ENCODE results near the gene CCR7.
"Not testable (repeated sequence)": the region's sequence is repeated elsewhere in the genome, so short reads cannot be mapped to it uniquely, and the experiment has no call there.

Gene CCR7

DNA sequence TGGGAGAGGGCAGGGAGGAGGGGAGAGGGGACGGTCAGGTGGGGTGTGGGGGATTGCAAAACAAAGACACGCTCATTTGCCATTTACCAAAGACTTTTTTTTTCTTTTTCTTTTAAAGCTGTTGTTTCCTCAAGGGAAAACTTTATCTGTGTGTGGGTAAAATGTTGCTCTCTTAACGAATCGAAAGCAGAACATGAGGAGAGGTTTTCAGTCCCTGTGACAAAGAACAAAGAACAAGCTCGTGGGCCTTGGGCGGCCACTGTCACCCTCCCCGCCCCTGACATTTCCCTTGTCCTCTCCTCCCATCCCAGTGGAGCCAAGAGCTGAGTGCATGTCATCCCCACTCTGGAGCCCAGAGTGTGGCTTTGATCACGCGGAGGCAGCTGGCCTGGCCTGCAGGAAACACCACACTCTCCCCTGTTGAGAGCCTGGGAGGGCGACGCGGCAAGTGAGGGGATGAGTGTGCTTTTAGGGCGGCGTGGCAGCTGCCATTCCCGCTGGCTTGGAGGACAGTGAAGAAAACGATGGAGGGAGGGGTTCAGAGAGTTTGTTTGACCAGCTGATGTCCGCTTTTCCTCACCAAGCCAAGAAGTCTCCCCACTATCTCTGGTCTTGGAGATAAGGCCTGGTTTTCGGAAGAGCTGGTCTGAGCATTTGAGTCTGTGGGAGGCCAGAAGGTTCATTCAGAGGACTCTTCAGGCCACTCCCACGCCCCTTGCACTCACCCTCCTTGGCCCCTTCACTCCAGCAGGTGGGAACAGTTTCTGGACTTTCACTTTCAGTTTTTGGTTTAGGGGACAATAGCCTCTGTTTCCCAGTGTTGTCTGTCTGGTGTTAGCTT lies 11.4 kb downstream of the CCR7 start:
- H3K4me3 ChIP-seq (ENCODE audit: low read length) = no peak overlapping the region
- no peak for DNase-seq (ENCODE audit: low read depth, low spot score)

DNA sequence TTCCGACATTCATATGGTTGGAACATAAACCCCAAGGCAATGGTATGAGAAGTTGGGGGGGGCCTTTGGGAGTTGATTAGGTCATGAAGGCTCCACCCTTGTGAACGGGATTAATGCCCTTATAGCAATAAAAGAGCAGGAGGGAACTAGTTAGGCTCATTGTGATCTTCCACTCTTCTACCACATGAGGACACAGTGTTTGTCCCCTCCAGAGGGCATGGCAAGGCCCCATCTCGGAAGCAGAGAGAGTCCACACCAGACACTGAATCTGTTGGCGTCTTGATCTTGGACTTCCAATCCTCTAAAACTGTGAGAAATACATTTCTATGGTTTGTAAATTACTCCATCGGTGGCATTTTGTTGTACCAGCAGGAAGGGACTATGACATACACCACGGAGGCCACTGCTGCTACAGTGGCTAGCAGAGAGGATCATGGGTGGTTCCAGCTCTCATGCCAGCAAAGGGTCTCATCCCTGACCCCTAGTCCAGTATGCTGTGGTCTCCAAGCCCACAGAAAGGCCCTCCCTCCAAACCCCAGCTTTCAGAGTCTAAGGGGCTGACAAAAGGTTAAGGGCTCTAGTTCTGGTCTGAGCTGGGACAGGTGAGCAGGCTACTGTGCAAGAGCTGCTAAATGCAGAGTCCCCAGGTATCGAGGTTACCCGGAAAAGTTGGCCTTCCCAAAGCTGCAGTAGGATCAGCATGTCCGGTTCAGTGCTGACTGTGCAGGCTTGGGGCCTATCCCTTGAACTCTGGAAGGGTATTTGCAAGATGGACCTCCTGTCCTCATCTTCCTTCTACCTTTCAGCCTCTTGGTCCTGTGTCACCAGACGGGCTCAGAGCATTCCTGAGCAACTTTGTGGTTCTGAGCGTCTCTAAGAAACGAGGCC lies 12.2 kb downstream of the CCR7 start:
- no peak overlapping the region for H3K4me3 ChIP-seq (ENCODE audit: low read length)
- DNase-seq (ENCODE audit: low read depth, low spot score) = no peak

DNA sequence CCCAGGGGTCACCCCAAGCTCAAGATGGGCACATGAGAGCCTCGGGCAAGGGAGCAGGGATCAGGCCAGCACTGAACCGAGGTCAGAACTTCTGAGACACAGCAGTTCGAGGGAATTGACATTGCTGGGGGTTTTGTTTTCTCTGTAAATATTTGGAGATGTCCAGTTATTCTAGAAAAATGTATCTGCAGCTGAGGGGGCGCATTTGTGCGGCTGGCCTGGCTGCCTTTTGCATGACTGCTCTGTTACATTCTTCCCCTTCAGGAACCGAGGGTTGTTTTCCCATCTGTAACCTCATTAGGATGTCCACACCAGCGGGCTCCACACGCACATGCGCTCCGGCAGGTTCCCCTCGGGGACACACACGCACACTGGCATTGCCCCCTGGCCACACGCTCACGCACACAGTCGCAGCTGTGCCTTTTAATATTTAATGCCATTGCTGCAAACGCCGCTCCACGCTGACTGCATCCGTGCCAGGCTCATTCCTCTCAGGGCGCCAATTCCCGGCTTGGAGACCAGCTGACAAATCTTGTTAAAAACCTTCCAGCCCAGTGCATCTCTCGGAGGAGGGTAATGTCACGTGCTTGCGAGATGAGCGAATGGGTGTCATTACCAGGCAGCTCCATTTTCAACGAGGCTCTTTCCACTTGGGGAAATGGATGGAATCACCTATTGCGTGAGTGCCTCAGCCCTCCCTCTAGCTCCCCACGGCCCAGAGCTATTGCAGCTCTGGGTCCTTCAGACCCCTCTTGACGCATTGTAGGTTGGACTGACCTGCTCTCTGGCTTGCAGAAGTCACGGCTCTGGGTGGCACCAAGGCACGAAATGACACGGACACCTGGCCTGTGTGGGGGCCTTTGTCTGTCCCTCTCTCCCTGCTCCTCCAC lies 13.1 kb downstream of the CCR7 start:
- H3K4me3 ChIP-seq (ENCODE audit: low read length) = no peak overlapping the region
- DNase-seq (ENCODE audit: low read depth, low spot score) = no peak

DNA sequence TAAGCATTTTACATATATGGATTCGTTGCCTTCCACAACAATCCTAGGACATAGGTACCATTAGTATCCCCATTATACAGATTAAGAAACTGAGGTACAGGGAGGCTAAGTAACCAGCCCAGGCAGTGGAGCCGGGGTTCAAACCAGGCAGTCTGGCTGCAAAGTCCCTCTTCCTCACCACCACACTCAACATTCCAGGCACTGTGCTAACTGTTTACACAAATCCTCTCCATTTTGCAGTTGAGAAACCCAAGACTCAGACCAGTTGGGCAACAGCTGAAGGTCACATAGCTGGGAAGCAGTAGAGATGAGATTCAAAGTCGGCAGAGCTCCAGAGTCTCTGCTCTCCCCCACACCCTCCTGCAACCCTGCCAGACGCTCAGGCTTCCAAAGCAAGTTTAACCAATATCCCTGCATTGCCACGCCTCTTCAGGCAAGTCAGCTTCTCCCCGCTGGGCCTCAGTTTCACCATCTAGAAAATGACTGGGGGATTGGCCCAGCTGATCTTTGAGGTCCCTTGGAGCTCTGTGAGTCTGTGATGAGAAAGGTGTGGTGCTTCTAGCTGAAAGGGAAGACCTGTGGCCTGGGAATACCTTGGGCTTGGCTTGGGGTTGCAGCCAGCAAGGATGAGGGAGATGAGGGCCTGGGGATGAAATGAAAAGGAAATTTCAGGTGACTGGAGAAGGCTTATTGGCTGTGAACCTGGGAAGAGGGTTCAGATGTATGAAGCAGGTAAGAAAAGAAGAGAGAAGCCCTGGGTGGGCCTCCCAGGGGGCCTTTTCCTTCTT lies 14.0 kb downstream of the CCR7 start:
- no peak overlapping the region for H3K4me3 ChIP-seq (ENCODE audit: low read length)
- DNase-seq (ENCODE audit: low read depth, low spot score) = no peak

GRCh38 chr17:40550608-40551007 lies 14.7 kb downstream of the CCR7 start:
- DNase-seq (ENCODE audit: low read depth, low spot score) = no peak

GRCh38 chr17:40548982-40549685 lies 16.1 kb downstream of the CCR7 start:
- no peak for DNase-seq (ENCODE audit: low read depth, low spot score)

More at GRCh38 chr17:40550608-40551007, 14.7 kb downstream of the CCR7 start:
- H3K4me3 ChIP-seq (ENCODE audit: low read length) = no peak overlapping the region

DNA sequence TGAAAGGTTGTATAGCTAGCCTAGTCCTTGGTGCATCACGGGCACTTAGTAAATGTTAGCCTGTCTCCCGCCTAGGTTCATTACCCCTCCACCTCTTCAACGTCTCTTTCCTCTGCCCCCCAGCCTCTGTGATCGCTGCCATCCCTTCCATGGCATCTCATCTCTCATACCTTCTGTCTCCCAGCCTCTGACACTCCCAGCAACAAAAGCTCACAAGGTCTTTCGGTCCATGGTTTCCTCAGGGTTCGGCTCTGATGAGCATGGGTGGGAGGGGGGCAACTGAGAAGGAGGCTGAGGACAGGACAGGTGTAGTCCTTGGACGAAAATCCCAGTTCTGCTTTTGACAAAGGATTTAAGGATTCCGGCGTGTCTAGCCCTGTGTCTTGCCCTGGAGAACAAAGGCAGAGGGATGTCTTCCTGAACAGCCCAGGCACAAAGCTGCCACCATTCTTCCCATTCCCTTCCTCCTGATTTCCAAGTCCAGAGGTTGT lies 16.7 kb downstream of the CCR7 start:
- DNase-seq (ENCODE audit: low read depth, low spot score) = no peak
- H3K4me3 ChIP-seq (ENCODE audit: low read length) = no peak overlapping the region

More at GRCh38 chr17:40548982-40549685, 16.1 kb downstream of the CCR7 start:
- no peak overlapping the region for H3K4me3 ChIP-seq (ENCODE audit: low read length)

GRCh38 chr17:40547785-40548478 lies 17.3 kb downstream of the CCR7 start:
- DNase-seq (ENCODE audit: low read depth, low spot score) = no peak
- no peak overlapping the region for H3K4me3 ChIP-seq (ENCODE audit: low read length)

DNA sequence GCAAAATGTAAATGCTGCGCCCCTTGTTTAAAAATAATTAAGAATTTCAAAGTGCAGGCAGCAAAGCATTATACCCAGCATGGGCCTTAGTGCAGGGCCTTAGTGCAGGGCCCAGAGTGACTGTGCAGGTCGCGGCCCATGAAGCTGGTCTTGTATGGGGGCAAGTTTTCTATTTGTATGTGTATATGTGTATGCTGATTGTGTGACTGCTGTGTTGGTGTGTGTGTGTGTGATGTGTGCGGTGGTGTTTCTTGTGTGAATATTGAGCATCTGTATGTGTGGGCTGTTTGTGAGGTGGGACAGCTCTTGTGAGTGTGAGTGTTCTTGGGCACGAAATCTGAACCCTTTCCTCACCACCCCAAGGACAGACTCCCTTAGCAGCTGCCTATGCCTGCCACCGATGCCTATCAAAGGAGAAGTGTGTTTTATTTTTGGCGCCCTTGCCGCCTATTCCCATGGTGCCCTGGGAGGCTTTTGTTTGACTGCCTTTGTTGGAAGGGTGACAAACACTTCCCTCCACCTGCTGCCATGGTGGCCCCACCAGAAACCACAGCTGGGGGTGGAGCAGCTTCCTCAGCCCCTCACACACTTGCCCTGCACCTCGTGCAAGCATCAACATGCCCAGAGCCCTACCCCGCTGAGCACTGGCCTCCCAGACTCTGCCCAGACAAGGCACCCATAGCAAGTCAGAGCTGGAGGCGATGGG lies 18.0 kb downstream of the CCR7 start:
- no peak overlapping the region for H3K4me3 ChIP-seq (ENCODE audit: low read length)
- DNase-seq (ENCODE audit: low read depth, low spot score) = peak; percentile 92

GRCh38 chr17:40546497-40546896 lies 18.8 kb downstream of the CCR7 start:
- DNase-seq (ENCODE audit: low read depth, low spot score); H3K4me3 ChIP-seq (ENCODE audit: low read length): not testable (repeated sequence)

- no peak overlapping the region for H3K4me3 ChIP-seq (ENCODE audit: low read length)
- no peak for DNase-seq (ENCODE audit: low read depth, low spot score)
These were observed 19.6 kb downstream of the CCR7 start for GRCh38 chr17:40545660-40546059.

DNA sequence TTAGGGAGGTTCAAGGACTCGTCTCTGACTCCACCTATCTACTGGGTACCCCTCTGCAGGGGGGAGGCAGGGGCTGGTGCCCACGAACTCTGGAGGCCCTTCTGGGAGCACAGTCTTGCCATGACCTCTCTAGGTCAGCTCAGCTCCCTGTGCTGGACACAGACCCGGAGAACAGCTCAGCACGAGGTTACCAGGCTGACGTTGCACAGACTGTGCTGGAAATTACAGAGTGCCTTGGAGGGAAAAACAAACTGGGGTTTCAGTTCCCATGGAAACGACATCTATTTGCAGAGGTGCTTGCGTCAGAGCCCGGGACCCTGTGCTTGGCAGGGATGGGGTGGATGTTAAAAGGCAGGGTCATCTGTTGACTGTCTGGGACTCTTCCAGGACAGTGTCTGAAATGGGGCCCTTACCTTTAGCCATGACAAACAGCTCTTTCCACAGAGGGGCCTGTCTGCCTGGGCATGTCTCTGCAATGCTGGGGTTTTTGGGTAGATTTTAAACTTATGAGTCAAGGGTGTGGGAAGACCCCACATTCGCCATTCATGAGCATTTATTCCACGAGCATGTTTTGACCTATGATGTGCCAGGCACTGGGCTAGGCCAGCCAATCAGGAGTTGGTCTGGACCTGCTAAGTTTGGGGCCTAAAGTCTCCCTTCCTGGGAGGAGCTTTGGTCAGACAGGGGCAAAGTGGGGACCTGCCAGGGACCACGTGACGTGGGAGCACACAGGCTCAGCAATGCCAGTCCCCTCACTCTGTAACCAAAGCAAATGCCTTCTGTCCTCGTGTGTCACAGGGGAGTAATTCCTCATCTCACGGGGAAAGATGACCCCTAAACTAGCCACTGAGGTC lies 22.5 kb downstream of the CCR7 start:
- no peak for DNase-seq (ENCODE audit: low read depth, low spot score)
- no peak overlapping the region for H3K4me3 ChIP-seq (ENCODE audit: low read length)

DNA sequence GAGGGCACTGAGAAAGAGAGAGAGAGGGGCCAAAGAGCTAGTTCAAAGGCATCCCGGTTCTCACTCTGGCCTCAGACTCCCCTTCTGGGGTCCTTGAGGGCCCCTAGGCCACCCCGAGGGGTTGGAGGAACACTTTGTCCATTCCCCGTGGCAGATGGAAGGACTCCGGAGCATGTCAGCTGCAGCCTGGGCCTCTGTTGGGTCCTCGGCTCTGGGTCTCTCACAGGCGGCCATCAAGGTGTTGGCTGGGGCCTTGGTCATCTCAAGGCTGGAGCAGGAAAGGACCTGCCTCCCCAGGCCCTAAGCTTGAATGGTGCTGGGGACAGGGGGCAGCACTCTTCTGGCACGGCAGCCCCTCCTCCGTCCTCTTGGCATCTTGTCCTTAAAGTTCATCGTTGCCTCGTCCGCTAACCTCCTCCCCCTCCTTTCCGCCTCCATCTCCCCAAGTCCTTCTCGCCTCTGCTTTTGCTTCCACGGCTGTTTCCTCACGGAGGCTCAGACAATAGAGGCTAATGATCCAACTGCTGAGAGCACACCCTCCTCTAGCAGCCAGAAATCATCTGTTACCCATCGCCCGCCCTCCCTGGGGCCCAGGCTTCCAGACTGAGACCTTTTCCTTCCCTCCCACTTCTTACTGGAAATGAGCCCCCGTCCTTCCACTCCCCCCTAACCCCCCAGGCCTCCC lies 23.3 kb downstream of the CCR7 start:
- no peak overlapping the region for H3K4me3 ChIP-seq (ENCODE audit: low read length)
- no peak for DNase-seq (ENCODE audit: low read depth, low spot score)

DNA sequence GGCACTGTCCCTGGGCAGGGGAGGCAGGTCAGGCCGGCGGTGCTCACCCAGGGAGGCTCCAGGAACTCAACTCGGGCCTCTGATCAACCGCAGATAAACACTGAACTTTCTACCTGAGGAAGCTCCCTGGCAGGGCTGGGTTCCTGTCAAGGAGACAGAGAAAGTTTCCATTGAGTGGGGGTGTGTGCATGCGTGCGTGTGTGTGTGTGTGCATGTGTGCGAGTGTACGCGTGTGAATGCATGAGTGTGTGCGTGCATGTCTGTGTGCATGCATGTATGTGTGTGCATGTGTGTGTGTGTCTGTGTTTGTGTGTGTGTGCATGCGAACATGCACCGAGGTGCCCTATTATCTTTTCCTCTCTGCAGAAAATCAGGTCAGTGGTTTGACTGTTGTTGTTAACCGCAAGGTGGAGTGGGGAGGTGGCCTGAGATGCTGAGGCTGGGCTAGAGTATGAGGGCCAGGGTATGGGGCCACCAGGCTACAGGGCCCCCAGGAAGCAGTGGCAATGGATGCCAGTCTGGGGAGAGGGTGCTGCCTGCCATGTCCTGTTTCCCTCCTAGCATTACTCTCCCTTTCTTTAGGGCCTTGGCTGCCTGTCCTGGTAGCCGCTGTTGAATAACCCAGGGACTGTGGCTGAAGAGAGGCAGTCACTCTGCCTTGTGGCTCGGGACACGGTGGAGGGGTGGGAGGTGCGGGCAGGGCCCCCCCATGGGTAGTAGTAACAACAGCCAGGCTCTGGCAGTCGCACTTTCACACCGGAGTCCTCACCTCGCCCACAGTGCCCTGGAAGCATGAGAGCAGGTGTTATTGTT lies 24.0 kb downstream of the CCR7 start:
- H3K4me3 ChIP-seq (ENCODE audit: low read length) = peak overlapping the region; percentile 5
- DNase-seq (ENCODE audit: low read depth, low spot score) = peak; percentile 75
